ENCODE measurements around the gene EVX1. TPM values are rescaled to one million over a fixed set of nuclear protein-coding genes. Genes with fewer than 3 reads are reported as not detected.

EVX1 gene
- total RNA-seq, 2 donors from 2014 or later: 0.82 to 0.87 TPM

DNA sequence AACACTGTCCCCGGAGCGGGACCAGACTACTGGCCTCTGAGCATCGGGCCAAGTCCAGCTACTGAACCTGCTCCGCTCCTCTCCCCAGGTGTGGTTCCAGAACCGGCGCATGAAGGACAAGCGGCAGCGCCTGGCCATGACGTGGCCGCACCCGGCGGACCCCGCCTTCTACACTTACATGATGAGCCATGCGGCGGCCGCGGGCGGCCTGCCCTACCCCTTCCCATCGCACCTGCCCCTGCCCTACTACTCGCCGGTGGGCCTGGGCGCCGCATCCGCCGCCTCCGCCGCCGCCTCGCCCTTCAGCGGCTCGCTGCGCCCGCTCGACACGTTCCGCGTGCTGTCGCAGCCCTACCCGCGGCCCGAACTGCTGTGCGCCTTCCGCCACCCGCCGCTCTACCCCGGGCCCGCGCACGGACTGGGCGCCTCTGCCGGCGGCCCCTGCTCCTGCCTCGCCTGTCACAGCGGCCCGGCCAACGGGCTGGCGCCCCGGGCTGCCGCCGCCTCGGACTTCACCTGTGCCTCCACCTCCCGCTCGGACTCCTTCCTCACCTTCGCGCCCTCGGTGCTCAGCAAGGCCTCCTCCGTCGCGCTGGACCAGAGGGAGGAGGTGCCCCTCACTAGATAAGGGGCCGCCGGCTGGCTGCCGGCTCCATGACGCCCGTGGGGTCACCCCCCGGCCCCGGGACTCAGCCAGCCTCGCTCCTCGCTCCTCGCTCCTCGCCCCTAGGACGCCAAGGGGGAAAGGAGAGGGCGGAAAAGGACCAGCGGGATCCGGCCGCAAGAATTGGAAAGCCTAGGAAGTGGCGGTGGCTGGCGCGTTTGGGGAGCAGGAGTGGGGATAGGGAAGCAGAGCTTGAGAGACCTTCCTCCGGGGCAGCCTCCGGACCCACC is 3.4 kb downstream of the EVX1 start:
- ATAC-seq (peak; percentile 70), DNase-seq (peak; percentile 53 to 60)
- intact Hi-C loops (cut with DNase I, micrococcal nuclease): no loop called here

DNA sequence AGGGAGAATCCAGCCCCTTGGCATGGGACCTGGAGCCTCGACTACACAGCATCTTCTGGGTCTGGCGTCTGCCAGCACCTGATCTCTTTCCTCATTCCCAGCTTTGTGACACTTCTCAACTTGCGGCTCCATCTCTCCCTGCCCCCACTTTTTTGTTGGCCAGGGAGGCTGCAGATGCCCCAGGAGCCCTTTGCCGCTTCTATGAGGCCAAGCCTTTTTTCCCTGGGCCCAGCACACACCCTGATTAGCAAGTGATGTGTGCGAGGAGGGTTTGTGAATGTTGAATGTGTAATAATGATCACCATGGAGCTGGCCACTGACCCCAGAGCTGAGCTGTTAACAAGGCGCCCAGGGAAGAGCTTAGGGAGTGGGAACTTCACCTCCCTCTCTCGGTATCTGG is 4.4 kb downstream of the EVX1 start:
- intact Hi-C loops (cut with DNase I, micrococcal nuclease): no loop called here
- ATAC-seq: no peak
- DNase-seq: no peak

- intact Hi-C loops (cut with DNase I, micrococcal nuclease): no loop called here
- ATAC-seq: no peak
- no peak for DNase-seq
Measured at GRCh38 chr7:27247452-27248426, 5.1 kb downstream of the EVX1 start.

DNA sequence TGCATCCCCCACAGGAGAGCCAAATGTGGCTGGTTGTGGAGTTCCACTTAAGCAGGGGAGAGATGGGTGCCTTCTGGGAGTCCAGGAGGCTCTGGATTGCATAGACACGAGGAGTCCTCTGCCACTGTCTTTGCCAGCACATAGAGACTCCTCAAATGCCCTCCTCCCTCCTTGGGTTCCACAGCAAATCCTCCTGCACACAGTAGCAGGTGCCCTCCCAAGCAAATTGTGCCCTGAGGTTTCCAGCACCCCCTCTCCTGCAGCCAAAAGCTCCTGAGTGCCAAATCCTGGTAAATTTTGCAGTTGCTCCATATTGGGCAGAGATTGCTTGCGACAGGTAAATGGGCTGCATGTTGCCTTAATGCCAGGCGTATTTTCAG is 5.8 kb downstream of the EVX1 start:
- ATAC-seq (no peak), DNase-seq (no peak)
- intact Hi-C loops (cut with DNase I, micrococcal nuclease): no loop called here

- no peak for ATAC-seq
- intact Hi-C loops (cut with DNase I, micrococcal nuclease): no loop called here
- no peak for DNase-seq
Measured at GRCh38 chr7:27248911-27249723, 6.5 kb downstream of the EVX1 start.

DNA sequence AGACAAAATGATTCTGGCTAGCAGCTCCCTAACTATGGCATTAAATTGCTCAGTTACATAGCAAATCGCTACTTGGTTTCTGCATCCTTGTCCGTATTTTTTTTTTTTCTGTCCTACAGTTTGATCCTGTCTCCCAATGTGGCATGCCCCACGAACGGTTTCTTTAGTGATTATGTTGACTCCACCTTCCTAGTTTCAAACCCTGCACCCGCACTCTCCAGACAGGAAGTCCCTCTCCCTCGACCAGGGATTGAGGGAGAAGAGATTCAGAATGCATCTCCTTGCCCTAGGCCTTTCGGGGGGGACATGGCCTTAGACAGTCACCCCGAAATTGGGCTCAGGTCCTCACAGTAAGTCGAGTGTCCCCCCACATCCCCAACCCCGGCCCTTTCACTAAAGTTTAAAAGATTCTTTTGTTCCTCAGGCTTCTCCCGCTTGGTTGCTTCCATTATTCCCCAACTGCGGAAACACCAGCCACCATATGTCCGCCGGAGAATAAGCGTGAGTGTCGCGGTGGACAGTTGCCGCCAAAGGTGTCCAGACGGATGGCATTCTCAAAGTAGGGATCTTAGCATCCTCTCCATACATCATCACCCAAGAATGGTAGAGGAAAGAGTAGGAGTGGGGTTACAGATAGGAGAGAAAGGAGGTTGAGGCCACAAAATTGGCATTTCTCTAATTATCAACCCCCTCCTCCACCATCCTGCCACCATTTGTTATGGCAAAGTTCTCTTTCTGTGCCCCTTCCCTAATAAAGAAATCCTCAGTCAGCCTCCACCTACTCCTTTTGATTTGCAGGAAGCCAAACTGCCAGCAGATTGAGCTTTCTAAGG is 7.3 kb downstream of the EVX1 start:
- ATAC-seq (no peak), DNase-seq (no peak)
- intact Hi-C loops (cut with DNase I, micrococcal nuclease): no loop called here

DNA sequence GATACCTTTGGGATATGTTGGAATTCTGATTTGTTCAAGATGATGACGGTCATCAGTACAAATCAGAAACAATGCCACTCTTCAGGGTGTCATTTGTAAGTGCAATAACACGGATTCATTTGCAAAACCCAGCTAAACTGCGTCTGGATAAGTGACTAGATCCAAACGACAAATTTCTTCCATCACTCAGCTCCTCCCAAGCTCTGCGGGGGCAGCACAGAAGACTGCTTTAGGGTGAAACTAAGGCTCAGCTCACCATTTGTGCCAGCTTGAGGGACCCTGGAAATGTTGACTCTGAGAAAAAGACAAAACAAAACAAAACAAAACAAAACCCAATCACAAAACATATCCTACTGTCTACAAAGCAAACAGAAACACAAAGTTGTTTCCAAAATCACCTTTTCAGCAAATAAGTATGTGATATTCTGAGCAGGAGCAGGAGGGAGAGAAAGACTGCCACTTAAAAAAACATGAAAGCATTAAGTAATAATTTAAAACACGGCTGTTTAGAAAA is 8.0 kb downstream of the EVX1 start:
- DNase-seq: no peak
- intact Hi-C loops (cut with DNase I, micrococcal nuclease): no loop called here
- ATAC-seq: no peak

GRCh38 chr7:27251136-27251651 is 8.6 kb downstream of the EVX1 start:
- no peak for DNase-seq
- intact Hi-C loops (cut with DNase I, micrococcal nuclease): no loop called here
- no peak for ATAC-seq

DNA sequence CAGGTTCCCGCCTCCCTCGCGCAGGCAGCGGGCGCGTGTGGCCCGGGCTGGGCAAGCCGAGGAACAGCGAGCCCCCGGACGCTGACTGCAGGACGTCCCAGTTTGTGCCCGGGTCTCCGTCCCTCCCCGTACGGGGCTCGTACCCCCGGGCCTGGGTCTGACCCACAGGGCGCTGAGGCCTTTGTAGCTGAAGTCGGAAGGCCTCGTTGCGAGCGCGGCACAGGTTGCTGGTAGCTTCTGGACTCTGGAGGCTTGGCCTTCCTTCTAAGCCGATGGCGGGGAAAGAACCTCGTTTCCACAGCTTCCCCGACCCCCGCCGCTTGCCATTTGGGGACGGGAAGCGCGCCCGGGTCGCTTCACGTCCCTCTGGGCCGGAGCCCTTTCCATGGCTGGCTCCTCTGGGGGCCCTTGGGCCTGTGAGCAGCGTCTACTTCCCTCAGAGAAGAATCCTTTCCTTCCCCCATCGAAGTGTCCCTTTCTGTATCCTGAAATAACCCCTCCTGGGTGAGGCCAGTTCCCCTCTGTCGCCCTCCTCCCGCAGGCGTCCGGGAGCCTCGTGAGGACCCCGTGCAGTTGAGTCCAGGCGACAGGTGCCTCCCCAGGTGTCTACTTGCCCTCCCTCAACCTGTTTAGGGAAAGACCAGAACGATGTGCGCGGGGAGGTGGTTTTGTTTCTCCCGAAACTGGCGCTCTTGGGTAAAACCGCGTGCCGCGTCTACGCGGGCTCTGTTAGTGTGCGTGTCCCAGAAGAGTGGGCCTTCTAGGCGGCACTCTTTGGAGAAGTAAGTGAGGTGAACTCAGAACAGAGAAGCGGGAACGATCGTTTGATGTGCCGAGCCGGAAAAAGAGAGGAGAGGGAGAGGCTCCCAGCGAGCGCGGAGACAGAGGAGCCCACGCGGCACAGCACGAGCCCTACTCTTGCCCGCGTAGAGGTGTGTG is 9.3 kb downstream of the EVX1 start:
- DNase-seq (no peak), ATAC-seq (peak; percentile 43)

DNA sequence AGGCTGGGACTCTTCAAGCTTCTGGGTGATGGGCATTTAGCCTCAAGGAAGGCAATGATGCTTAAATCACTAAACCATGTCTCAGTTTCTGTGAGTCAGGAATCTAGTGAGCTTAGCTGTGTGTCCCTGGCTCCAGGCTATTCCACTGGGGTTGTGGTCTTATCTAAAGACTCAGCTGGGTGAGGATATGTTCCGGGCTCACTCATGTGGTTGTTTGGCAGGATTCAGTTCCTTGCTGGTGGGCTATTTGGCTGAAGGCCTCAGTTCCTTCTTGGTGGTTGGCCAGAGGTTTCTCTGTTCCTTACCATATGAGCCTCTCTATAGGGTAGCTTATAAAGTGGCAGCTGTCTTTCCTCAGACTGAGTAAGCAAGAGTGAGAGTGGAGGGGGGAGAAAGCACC is 12.0 kb downstream of the EVX1 start:
- intact Hi-C loops (cut with DNase I, micrococcal nuclease): no loop called here
- ATAC-seq (no peak), DNase-seq (no peak)

More for the DNA sequence above, 9.3 kb downstream of the EVX1 start:
- intact Hi-C loops (cut with DNase I, micrococcal nuclease): no loop called here

DNA sequence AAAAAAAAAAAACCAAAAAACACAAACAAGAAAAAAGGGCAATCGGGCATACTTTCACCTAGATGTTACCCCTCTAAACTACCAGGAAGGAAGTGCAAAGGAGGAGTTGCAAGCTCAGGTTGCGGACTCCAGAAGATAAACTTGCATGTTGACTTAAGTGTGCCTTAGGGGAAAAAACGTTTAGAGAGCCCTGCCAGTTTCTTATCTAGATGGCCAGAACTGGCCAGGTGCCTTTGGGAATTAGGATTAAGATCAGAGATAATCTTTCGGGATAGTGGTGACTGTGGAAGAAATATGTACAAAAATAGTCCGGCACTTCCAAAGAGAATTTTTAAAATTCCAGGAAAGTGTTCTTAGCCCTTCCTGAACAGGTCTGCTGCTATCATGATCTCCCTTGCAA is 17.6 kb downstream of the EVX1 start:
- no peak for ATAC-seq
- DNase-seq: no peak
- intact Hi-C loops (cut with DNase I, micrococcal nuclease): no loop called here

- DNase-seq (no peak), ATAC-seq (no peak)
- intact Hi-C loops (cut with DNase I, micrococcal nuclease): no loop called here
Measured at GRCh38 chr7:27262121-27262520, 19.5 kb downstream of the EVX1 start.

DNA sequence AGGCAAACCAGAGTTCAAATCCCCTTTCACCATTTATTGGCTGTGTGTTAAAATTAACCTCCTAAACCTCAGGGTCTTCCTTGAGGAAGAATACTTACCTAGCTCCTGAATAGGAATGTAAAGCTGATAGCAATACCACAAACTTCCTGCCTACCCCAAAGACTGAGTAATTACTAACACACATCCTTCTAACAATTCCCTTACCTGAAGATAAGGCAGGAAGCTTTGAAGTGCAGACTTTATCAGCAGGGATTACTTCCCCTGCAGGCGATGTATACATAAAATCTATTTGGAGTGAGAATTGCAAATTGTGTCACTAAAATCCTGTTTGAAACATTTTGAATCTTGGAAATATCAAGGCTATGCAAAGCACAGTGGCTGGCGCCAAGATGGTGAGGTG is 21.2 kb downstream of the EVX1 start:
- intact Hi-C loops (cut with DNase I, micrococcal nuclease): no loop called here
- DNase-seq (no peak), ATAC-seq (no peak)

DNA sequence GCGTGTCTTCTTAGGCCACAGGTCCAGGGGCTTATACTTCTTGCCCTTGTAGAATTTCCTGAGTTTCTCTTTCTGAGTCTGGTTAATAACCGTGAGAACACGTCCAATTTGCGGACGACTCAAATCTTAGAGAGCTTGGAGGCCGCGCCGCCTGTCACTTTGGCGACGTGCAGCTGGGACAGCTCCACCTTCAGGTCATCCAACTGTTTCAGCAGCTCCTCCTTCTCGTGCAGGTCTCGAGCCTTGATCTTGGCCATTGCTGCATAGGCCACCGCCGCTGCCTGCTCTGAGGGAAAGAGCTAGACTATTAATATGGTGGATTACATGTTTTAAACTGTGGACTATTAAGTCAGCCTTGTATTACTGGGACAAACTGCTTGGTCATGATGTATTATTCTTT is 26.9 kb downstream of the EVX1 start:
- intact Hi-C loops (cut with DNase I, micrococcal nuclease): no loop called here
- no peak for ATAC-seq
- no peak for DNase-seq

GRCh38 chr7:27271384-27271783 is 28.8 kb downstream of the EVX1 start:
- intact Hi-C loops (cut with DNase I, micrococcal nuclease): no loop called here
- DNase-seq: no peak
- no peak for ATAC-seq

DNA sequence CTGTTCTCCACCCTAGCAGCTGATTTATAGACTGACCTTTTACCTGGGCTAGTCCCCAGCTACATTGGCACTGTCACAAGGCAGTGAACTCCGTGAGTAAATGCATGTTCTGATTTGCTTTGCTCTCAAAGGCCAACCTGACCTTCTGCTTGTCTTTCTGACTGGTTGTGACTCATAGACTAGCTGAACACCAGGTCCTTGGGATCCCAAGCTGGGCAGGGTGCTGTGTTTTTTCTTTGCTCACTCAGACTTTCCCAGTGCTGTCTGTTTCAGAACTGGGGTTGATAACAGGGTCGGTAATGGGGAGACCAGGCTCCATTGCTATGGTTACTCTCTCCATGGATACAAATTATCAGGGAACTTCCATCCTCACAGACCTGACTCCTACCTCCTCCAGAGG is 35.0 kb downstream of the EVX1 start:
- intact Hi-C loops (cut with DNase I, micrococcal nuclease): no loop called here
- ATAC-seq: peak; percentile 99
- DNase-seq: peak; percentile 37 to 71

DNA sequence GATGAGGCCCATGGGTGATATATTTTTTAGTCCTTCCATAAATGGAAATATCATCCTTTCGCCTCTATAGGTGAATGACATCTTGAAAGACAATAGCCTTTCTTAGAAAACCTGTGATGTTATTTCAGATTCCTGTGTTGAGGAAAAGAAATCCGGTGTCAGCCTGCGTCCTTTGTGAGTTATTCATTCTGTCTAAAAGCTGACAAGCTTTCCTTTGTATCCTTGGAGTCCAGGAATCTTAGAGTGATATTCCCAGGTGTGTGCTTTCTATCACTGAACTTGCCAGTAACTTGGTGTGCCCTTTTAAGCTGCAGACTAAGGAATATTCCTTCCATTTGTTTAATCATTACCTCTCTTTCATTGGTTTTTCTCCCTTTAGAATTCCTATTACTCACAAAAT is 41.0 kb downstream of the EVX1 start:
- DNase-seq: no peak
- ATAC-seq: no peak
- intact Hi-C loops (cut with DNase I, micrococcal nuclease): no loop called here

All from left colon (tissue), 2 donors.